Measurements from ENCODE around the gene CREB3L2.

Gene CREB3L2

DNA sequence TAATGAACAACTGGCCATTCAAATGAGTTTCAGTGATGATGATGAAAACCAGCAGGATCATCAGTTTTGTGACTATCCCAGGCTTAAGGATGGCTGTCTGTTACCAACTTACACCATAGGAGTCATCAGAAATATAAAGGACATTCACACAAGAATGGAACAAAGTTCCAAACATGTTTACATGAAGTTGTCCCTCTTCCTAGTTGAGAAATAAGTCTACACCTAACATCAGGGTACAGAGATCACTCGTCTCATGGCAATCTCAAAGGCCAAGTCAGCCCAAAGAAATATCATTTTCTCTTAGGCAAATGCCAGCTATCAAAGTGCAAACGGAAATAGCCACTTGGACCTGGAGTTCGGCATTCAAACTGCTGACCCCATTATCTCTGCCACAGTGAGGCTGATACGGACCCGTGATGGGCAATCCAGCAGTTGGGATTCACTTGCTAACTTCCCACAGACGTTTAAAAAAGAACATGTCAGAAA is 53.0 kb downstream of the CREB3L2 start:
- Histone ChIP-seq H3K4me1 (ENCODE audit: control insufficient read depth, insufficient read depth, low read length) (0 out of 2 replicates have a peak, but pooled peaks cover 4% of the 10 kb centered on the region), H3K36me3 (ENCODE audit: control insufficient read depth in 2 of 2, insufficient read depth in 1 of 2, low read length in 2 of 2) (no peaks in the 10 kb centered on the region), H3K9me3 (ENCODE audit: control insufficient read depth, insufficient read depth, low read depth, low read length) (no peaks in the 10 kb centered on the region), H3K27ac (ENCODE audit: extremely low read depth, low read depth, low read length) (no peak overlapping the region), H3K4me3 (ENCODE audit: low read depth, low read length) (no peak overlapping the region)
- ChIA-PET CTCF (interaction anchor here (1.8 kb wide), 1 partner anchor 54 kb away, joined by 10 read pairs; the partner anchor contains the start of gene CREB3L2), POLR2A (no interaction called here)
- no peak for TF ChIP-seq EGR2 (tag by site-specific recombination; IDR thresholded peaks at IDR 0.05; ENCODE audit: low read depth)
- no peak for TF ChIP-seq ZFP69B (tag by site-specific recombination; IDR thresholded peaks at IDR 0.05)
- TF ChIP-seq REST (tag by site-specific recombination; IDR thresholded peaks at IDR 0.05) = no peak
- TF ChIP-seq ZBTB1 (tag by site-specific recombination; IDR thresholded peaks at IDR 0.05) = no peak
- no peak for TF ChIP-seq ZNF391 (tag by site-specific recombination; IDR thresholded peaks at IDR 0.05; ENCODE audit: borderline replicate concordance, low read depth)
- no peak for TF ChIP-seq ZNF621 (tag by site-specific recombination; IDR thresholded peaks at IDR 0.05)

GRCh38 chr7:137948083-137948844 is 53.6 kb downstream of the CREB3L2 start:
- H3K36me3 ChIP-seq (ENCODE audit: control insufficient read depth in 2 of 2, insufficient read depth in 1 of 2, low read length in 2 of 2) = no peaks in the 10 kb centered on the region
- H3K4me3 ChIP-seq (ENCODE audit: low read depth, low read length) = no peak overlapping the region
- ChIA-PET CTCF (interaction anchor here (0.5 to 0.7 kb wide), 2 partner anchors 152 to 1027 kb away, joined by 3 read pairs; no protein-coding TSS in a partner anchor), POLR2A (no interaction called here)
- no peaks in the 10 kb centered on the region for H3K9me3 ChIP-seq (ENCODE audit: control insufficient read depth, insufficient read depth, low read depth, low read length)
- no peak for TF ChIP-seq ZBTB20 (tag by site-specific recombination; IDR thresholded peaks at IDR 0.05)
- TF ChIP-seq ZNF341 (tag by site-specific recombination; IDR thresholded peaks at IDR 0.05; ENCODE audit: low read depth) = no peak
- TF ChIP-seq ZNF175 (tag by site-specific recombination; IDR thresholded peaks at IDR 0.05) = no peak
- no peak for TF ChIP-seq ZFP69B (tag by site-specific recombination; IDR thresholded peaks at IDR 0.05)
- TF ChIP-seq ZNF2 (tag by site-specific recombination; IDR thresholded peaks at IDR 0.05) = no peak
- no peak for TF ChIP-seq ZNF529 (tag by site-specific recombination; IDR thresholded peaks at IDR 0.05; ENCODE audit: insufficient replicate concordance)
- no peak overlapping the region for H3K27ac ChIP-seq (ENCODE audit: extremely low read depth, low read depth, low read length)
- H3K4me1 ChIP-seq (ENCODE audit: control insufficient read depth, insufficient read depth, low read length) = no peaks in the 10 kb centered on the region

GRCh38 chr7:137947046-137947445 is 54.8 kb downstream of the CREB3L2 start:
- no peaks in the 10 kb centered on the region for H3K4me1 ChIP-seq (ENCODE audit: control insufficient read depth, insufficient read depth, low read length)
- CTCF ChIA-PET = interaction anchor here (0.6 kb wide), 1 partner anchor 15 kb away, joined by 3 read pairs; no protein-coding TSS in a partner anchor

DNA sequence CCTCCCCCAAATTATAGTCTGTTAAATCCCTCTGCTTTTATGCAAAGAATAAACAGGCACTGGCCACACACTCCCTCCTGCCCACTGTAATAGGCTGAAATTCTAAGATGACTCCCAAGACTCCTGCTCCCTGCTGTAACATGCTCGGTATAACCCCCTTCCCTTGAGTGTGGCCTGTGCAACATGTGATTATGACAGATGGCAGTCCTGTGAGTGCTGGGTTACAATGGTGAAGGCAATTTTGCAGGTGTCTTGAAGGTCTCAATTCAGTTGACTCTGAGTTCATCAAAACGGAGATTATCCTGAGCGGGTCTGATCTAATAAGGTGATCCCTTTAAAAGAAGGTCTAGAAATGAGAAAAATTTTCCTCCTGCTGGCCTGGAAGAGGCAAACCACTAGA is 55.9 kb downstream of the CREB3L2 start:
- CTCF ChIA-PET = interaction anchor here (0.6 kb wide), 1 partner anchor 690 kb away, joined by 3 read pairs; no protein-coding TSS in a partner anchor
- no peak overlapping the region for H3K27ac ChIP-seq (ENCODE audit: extremely low read depth, low read depth, low read length)
- POLR2A ChIA-PET = no interaction called here

More at GRCh38 chr7:137947046-137947445, 54.8 kb downstream of the CREB3L2 start:
- no peaks in the 10 kb centered on the region for H3K9me3 ChIP-seq (ENCODE audit: control insufficient read depth, insufficient read depth, low read depth, low read length)
- no peaks in the 10 kb centered on the region for H3K36me3 ChIP-seq (ENCODE audit: control insufficient read depth in 2 of 2, insufficient read depth in 1 of 2, low read length in 2 of 2)
- no peak overlapping the region for H3K27ac ChIP-seq (ENCODE audit: extremely low read depth, low read depth, low read length)
- TF ChIP-seq ZBTB1 (tag by site-specific recombination; IDR thresholded peaks at IDR 0.05) = no peak
- peak; percentile 48; the same call in 1 of the 2 replicates for TF ChIP-seq KLF1 (tag by site-specific recombination; IDR thresholded peaks at IDR 0.05)
- H3K4me3 ChIP-seq (ENCODE audit: low read depth, low read length) = no peak overlapping the region
- POLR2A ChIA-PET = no interaction called here

More for the DNA sequence above, 55.9 kb downstream of the CREB3L2 start:
- TF ChIP-seq, protein P1, sequence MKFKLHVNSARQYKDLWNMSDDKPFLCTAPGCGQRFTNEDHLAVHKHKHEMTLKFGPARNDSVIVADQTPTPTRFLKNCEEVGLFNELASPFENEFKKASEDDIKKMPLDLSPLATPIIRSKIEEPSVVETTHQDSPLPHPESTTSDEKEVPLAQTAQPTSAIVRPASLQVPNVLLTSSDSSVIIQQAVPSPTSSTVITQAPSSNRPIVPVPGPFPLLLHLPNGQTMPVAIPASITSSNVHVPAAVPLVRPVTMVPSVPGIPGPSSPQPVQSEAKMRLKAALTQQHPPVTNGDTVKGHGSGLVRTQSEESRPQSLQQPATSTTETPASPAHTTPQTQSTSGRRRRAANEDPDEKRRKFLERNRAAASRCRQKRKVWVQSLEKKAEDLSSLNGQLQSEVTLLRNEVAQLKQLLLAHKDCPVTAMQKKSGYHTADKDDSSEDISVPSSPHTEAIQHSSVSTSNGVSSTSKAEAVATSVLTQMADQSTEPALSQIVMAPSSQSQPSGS (tag by site-specific recombination; IDR thresholded peaks at IDR 0.05; ENCODE audit: low read depth) = no peak
- TF ChIP-seq SP7 (tag by site-specific recombination; IDR thresholded peaks at IDR 0.05) = peak; percentile 50; the same call in 1 of the 2 replicates
- 0 out of 2 replicates have a peak, but pooled peaks have one; percentile 18 for TF ChIP-seq WT1 (tag by site-specific recombination; IDR thresholded peaks at IDR 0.05)
- no peak for TF ChIP-seq ZNF2 (tag by site-specific recombination; IDR thresholded peaks at IDR 0.05)
- peak; percentile 63; the same call in 1 of the 2 replicates for TF ChIP-seq SCRT1 (tag by site-specific recombination; IDR thresholded peaks at IDR 0.05; ENCODE audit: borderline replicate concordance)
- peak; percentile 88 for TF ChIP-seq SCRT2 (tag by site-specific recombination; IDR thresholded peaks at IDR 0.05)
- TF ChIP-seq ZNF350 (tag by site-specific recombination; IDR thresholded peaks at IDR 0.05) = no peak
- no peaks in the 10 kb centered on the region for H3K9me3 ChIP-seq (ENCODE audit: control insufficient read depth, insufficient read depth, low read depth, low read length)
- no peaks in the 10 kb centered on the region for H3K36me3 ChIP-seq (ENCODE audit: control insufficient read depth in 2 of 2, insufficient read depth in 1 of 2, low read length in 2 of 2)
- H3K4me3 ChIP-seq (ENCODE audit: low read depth, low read length) = no peak overlapping the region
- H3K4me1 ChIP-seq (ENCODE audit: control insufficient read depth, insufficient read depth, low read length) = no peaks in the 10 kb centered on the region
